HG03342 (cell line): ENCODE data around the gene TP53I13.
A peak's percentile ranks its signal among the peaks of the same experiment; 100 is the strongest.
"Not testable (repeated sequence)": the region's sequence is repeated elsewhere in the genome, so short reads cannot be mapped to it uniquely, and the experiment has no call there.

ENCODE experiments used
- ATAC-seq: cut with Tn5 transposase; IDR thresholded peaks from one replicate; pipeline ENCODE4 v1.9.1; 2021; ENCODE audit warnings: mild to moderate bottlenecking, moderate library complexity; ENCODE audit not compliant: unreplicated experiment

TP53I13 gene, protein sequence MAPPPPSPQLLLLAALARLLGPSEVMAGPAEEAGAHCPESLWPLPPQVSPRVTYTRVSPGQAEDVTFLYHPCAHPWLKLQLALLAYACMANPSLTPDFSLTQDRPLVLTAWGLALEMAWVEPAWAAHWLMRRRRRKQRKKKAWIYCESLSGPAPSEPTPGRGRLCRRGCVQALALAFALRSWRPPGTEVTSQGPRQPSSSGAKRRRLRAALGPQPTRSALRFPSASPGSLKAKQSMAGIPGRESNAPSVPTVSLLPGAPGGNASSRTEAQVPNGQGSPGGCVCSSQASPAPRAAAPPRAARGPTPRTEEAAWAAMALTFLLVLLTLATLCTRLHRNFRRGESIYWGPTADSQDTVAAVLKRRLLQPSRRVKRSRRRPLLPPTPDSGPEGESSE

GRCh38 chr17:29568331-29569244 lies at the start of gene TP53I13:
Gene TP53I13, plus strand, starts transcription at chr17:29568701. Its CDS starts 58 bp downstream, at chr17:29568759.
- ATAC-seq, result peak; percentile 34

DNA sequence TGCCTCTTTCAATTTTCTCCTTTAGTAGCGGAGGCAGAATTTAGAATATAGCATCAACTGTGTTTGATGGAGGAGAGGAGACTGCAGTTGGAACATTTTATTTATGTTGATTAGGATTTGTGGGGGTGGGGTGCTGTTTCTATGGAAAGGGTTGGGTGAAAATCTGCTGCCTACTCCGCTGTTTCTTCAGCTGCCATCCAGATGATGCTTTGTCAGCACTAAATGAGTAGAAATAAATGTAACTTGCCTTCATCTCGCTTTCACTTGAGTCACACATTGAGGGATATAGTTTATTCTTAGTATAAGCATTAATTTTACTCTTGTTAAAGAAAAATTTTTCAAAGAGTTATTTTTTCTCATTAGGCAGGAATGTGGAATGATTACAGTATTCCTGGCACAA lies 43.8 kb upstream of the TP53I13 start:
- no peak for ATAC-seq

DNA sequence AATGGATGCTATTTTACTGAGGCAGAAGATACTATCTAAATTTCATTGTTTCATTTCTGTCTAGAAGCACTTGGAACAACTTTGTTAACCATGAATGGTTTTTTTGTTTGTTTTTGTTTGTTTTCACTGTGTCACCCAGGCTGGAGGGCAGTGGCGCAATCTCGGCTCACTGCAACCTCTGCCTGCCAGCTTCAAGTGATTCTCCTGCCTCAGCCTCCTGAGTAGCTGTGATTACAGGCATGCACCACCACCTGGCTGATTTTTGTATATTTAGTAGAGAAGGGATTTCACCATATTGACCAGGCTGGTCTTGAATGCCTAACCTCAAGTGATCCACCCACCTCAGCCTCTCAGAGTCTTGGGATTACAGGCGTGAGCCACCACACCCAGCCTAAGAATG lies 42.2 kb upstream of the TP53I13 start:
- no peak for ATAC-seq

DNA sequence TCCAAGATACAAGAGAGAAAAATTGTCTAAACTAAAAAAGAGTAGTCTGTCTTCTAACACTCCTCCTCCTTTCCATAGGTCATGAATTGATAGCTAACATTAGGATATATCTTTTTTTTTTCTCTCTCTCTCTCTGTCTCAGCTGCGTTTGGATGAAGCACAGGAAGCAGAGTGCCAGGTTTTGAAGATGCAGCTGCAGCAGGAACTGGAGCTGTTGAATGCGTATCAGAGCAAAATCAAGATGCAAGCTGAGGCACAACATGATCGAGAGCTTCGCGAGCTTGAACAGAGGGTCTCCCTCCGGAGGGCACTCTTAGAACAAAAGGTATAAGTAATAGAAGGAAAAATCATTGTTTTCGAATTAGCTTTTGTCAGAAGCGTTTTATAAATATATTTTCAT lies 34.5 kb upstream of the TP53I13 start:
- ATAC-seq, result no peak

DNA sequence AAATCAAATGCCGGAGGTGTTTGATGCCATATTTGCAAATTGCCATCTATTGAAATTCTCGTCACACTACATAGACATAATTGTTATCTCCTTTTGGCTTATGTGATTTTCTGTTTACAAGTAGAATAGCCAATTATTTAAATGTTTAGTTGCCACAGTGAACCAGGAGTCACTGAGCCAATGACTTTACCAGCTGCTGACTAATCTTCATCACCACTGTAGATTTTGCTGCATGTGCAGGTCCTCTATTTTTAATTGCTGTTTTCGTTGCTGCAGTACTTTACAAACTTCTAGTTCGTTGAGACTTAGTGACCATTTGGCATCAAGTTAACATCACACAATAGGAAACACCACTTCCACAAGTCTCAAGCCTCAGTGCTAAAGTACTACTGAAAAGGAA lies 24.4 kb upstream of the TP53I13 start:
- ATAC-seq, result no peak

- no peak for ATAC-seq
Observed at GRCh38 chr17:29546085-29546484, 22.4 kb upstream of the TP53I13 start.

- no peak for ATAC-seq
Observed at GRCh38 chr17:29546830-29547229, 21.7 kb upstream of the TP53I13 start.

- ATAC-seq, result no peak
Observed at GRCh38 chr17:29549177-29549923, 19.2 kb upstream of the TP53I13 start.

GRCh38 chr17:29555840-29556239 lies 12.7 kb upstream of the TP53I13 start:
- ATAC-seq, result no peak

DNA sequence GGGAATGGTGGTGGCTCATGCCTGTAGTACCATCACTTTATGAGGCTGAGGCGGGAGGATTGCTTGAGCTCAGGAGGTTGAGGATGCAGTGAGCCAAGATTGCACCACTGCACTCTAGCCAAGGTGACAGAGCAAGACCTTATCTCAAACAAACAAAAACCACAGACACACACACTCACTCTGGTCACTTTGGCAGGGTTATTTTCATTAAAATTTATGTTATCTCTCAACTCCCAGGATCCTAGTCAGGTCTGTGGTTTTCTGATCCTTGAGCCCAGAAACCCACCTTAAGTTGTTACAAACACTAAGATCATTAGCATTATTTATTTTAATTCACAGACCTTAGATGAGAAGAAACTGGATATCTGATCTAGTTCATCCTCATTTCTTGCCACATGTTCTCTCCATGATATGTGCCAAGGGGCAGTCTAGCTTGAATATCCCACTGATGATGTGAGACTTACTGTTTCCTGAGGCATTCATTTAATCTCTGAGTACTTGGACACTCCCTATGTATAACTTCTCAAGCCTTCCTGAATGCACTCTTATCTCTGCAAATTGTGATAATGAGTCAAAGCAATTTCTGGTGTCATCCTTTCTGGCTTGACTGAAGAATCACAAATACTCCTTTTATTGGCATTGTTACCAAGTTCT lies 11.3 kb upstream of the TP53I13 start:
- ATAC-seq, result no peak

DNA sequence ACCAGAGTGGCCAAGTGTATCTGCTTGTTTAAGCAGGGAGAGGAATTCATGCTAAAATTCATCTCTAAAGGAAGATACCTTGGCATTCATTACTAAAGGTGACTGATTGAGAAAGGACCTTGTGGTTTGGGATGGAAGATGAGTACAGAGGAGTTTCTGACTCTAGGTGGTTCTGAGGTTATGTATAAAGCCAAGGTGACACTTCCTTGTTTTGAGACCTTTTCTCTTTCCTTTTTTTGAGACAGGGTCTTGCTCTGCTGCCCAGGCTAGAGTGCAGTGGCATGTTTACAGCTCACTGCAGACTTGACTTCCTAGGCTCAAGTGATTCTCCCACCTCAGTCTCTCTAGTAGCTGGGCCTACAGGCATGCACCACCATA lies 10.8 kb upstream of the TP53I13 start:
- ATAC-seq, result no peak

DNA sequence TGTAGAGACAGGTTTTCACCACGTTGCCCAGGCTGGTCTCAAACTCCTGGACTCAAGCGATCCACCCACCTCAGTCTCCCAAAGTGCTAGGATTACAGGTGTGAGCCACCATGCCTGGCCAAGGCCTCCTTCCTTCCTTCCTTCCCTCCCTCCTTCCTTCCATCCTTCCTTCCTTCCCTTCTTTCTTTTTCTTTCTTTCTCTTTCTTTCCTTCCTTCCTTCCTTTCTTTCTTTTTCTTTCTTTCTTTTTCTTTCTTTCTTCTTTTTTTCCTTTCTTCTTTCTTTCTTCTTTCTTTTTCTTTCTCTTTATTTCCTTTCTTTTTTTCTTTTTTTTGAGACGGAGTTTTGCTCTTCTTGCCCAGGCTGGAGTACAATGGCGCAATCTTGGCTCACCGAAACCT lies 10.4 kb upstream of the TP53I13 start:
- ATAC-seq, result not testable (repeated sequence)

- ATAC-seq, result no peak
Observed at GRCh38 chr17:29559640-29560039, 8.9 kb upstream of the TP53I13 start.

- ATAC-seq, result no peak
Observed at GRCh38 chr17:29560316-29560715, 8.2 kb upstream of the TP53I13 start.

GRCh38 chr17:29561554-29562517 lies 6.7 kb upstream of the TP53I13 start:
- no peak for ATAC-seq

GRCh38 chr17:29562615-29563014 lies 5.9 kb upstream of the TP53I13 start:
- ATAC-seq, result no peak

DNA sequence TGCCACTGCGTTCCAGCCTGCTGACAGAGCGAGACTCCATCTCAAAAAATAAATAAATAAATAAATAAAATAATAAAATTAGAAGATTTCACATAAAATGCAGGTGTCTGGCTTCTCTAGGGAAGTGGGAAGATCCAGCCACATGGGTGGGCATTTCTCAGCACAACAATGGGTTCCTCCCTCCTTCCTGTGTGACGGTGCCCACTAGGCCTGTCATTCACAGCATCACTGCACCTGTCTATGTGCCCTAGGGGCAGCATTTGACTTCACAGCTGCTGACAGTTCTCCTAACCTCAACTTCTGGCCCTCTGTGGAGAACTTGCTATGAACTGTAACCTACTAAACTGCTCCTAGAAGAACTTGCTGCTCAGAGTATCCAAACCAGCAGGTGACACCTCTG lies 4.7 kb upstream of the TP53I13 start:
- no peak for ATAC-seq

GRCh38 chr17:29565643-29566472 lies 2.6 kb upstream of the TP53I13 start:
- ATAC-seq, result no peak
